ENCODE data around the gene ABCB6. TPM values are rescaled to one million over a fixed set of nuclear protein-coding genes. Genes with fewer than 3 reads are reported as not detected.
A peak's percentile ranks its signal among the peaks of the same experiment; 100 is the strongest.

Gene ABCB6
- total and polyA plus RNA-seq, 10 of the 15 experiments (the other 5 are each of a cell fraction or from before 2014, with no cell fraction given): 2.3 to 22.1 (median 13.8) TPM

DNA sequence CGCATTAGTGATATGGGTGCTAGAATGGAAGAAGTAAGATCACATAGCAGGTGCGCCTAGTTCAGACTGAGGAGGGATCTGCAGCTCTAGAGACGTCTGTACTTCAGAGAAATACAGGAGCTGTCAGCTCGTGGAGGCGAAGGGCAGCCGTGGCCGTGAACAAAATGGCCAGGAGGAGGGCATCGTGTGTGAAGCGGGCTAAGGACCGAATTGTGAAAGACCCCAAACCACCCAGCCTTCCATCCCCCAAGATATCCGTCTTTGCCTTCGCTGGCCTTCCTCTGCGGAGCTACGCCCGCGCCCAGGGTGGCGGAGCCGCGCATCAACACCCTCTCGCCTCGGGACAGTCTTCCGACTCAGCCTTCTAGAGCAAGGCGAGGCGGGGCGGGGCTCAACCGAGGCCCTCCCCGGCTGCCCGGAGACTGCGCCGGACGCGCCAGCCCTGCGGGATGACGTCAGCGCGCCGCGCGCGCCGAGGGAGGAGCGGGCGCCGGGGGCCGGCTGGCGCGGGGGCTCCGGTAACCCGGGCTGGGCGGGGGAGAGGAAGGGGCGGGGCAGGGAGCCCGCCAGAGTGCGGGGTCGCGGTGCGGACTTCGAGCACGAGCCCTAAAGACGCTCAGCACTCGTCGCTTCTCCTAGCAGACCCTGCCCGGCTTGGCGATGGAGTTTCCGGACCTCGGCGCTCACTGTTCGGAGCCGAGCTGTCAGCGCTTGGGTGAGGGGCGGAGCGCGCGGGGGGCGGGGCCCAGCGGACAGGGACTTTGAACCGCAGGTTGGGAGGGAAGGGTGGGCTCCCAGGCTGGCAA lies 12.2 kb downstream of the ABCB6 start, which contains the start of gene ZFAND2B (continued):
- TF ChIP-seq RFX5 (IDR thresholded peaks at IDR 0.05; ENCODE audit: low read depth, low read length): no peak
- peak; percentile 34; the same call in 1 of the 2 replicates for TF ChIP-seq TCF12 (IDR thresholded peaks at IDR 0.05; ENCODE audit: low read depth, low read length)
- TF ChIP-seq, protein P1, sequence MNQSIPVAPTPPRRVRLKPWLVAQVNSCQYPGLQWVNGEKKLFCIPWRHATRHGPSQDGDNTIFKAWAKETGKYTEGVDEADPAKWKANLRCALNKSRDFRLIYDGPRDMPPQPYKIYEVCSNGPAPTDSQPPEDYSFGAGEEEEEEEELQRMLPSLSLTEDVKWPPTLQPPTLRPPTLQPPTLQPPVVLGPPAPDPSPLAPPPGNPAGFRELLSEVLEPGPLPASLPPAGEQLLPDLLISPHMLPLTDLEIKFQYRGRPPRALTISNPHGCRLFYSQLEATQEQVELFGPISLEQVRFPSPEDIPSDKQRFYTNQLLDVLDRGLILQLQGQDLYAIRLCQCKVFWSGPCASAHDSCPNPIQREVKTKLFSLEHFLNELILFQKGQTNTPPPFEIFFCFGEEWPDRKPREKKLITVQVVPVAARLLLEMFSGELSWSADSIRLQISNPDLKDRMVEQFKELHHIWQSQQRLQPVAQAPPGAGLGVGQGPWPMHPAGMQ (IDR thresholded peaks at IDR 0.05; ENCODE audit: borderline replicate concordance): no peak
- TF ChIP-seq, protein P2, sequence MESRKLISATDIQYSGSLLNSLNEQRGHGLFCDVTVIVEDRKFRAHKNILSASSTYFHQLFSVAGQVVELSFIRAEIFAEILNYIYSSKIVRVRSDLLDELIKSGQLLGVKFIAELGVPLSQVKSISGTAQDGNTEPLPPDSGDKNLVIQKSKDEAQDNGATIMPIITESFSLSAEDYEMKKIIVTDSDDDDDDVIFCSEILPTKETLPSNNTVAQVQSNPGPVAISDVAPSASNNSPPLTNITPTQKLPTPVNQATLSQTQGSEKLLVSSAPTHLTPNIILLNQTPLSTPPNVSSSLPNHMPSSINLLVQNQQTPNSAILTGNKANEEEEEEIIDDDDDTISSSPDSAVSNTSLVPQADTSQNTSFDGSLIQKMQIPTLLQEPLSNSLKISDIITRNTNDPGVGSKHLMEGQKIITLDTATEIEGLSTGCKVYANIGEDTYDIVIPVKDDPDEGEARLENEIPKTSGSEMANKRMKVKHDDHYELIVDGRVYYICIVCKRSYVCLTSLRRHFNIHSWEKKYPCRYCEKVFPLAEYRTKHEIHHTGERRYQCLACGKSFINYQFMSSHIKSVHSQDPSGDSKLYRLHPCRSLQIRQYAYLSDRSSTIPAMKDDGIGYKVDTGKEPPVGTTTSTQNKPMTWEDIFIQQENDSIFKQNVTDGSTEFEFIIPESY (IDR thresholded peaks at IDR 0.05): no peak
- no peak for TF ChIP-seq IRF4 (IDR thresholded peaks at IDR 0.05; ENCODE audit: low read depth, low read length)
- TF ChIP-seq, protein P3, sequence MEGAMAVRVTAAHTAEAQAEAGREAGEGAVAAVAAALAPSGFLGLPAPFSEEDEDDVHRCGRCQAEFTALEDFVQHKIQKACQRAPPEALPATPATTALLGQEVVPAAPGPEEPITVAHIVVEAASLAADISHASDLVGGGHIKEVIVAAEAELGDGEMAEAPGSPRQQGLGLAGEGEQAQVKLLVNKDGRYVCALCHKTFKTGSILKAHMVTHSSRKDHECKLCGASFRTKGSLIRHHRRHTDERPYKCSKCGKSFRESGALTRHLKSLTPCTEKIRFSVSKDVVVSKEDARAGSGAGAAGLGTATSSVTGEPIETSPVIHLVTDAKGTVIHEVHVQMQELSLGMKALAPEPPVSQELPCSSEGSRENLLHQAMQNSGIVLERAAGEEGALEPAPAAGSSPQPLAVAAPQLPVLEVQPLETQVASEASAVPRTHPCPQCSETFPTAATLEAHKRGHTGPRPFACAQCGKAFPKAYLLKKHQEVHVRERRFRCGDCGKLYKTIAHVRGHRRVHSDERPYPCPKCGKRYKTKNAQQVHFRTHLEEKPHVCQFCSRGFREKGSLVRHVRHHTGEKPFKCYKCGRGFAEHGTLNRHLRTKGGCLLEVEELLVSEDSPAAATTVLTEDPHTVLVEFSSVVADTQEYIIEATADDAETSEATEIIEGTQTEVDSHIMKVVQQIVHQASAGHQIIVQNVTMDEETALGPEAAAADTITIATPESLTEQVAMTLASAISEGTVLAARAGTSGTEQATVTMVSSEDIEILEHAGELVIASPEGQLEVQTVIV (IDR thresholded peaks at IDR 0.05; ENCODE audit: borderline replicate concordance, partially characterized antibody): no peak
- TF ChIP-seq, protein P4, sequence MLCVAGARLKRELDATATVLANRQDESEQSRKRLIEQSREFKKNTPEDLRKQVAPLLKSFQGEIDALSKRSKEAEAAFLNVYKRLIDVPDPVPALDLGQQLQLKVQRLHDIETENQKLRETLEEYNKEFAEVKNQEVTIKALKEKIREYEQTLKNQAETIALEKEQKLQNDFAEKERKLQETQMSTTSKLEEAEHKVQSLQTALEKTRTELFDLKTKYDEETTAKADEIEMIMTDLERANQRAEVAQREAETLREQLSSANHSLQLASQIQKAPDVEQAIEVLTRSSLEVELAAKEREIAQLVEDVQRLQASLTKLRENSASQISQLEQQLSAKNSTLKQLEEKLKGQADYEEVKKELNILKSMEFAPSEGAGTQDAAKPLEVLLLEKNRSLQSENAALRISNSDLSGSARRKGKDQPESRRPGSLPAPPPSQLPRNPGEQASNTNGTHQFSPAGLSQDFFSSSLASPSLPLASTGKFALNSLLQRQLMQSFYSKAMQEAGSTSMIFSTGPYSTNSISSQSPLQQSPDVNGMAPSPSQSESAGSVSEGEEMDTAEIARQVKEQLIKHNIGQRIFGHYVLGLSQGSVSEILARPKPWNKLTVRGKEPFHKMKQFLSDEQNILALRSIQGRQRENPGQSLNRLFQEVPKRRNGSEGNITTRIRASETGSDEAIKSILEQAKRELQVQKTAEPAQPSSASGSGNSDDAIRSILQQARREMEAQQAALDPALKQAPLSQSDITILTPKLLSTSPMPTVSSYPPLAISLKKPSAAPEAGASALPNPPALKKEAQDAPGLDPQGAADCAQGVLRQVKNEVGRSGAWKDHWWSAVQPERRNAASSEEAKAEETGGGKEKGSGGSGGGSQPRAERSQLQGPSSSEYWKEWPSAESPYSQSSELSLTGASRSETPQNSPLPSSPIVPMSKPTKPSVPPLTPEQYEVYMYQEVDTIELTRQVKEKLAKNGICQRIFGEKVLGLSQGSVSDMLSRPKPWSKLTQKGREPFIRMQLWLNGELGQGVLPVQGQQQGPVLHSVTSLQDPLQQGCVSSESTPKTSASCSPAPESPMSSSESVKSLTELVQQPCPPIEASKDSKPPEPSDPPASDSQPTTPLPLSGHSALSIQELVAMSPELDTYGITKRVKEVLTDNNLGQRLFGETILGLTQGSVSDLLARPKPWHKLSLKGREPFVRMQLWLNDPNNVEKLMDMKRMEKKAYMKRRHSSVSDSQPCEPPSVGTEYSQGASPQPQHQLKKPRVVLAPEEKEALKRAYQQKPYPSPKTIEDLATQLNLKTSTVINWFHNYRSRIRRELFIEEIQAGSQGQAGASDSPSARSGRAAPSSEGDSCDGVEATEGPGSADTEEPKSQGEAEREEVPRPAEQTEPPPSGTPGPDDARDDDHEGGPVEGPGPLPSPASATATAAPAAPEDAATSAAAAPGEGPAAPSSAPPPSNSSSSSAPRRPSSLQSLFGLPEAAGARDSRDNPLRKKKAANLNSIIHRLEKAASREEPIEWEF (IDR thresholded peaks at IDR 0.05; ENCODE audit: insufficient replicate concordance, low read depth, low read length): no peak
- TF ChIP-seq, protein P5, sequence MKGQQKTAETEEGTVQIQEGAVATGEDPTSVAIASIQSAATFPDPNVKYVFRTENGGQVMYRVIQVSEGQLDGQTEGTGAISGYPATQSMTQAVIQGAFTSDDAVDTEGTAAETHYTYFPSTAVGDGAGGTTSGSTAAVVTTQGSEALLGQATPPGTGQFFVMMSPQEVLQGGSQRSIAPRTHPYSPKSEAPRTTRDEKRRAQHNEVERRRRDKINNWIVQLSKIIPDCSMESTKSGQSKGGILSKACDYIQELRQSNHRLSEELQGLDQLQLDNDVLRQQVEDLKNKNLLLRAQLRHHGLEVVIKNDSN (IDR thresholded peaks at IDR 0.05; ENCODE audit: borderline replicate concordance, extremely low read length, insufficient read depth, low read depth, low read length): no peak
- TF ChIP-seq, protein P6, sequence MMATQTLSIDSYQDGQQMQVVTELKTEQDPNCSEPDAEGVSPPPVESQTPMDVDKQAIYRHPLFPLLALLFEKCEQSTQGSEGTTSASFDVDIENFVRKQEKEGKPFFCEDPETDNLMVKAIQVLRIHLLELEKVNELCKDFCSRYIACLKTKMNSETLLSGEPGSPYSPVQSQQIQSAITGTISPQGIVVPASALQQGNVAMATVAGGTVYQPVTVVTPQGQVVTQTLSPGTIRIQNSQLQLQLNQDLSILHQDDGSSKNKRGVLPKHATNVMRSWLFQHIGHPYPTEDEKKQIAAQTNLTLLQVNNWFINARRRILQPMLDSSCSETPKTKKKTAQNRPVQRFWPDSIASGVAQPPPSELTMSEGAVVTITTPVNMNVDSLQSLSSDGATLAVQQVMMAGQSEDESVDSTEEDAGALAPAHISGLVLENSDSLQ (IDR thresholded peaks at IDR 0.05): 0 out of 2 replicates have a peak, but pooled peaks have one; percentile 39
- peak; percentile 45 for TF ChIP-seq NRF1 (conservative IDR thresholded peaks at IDR 0.05; ENCODE audit: low read depth, low read length)
- TF ChIP-seq HDAC2 (IDR thresholded peaks at IDR 0.05): no peak
- no peak; a peak in 2 of 4 replicates for TF ChIP-seq IKZF2 (IDR thresholded peaks at IDR 0.05)
- TF ChIP-seq, protein P7, sequence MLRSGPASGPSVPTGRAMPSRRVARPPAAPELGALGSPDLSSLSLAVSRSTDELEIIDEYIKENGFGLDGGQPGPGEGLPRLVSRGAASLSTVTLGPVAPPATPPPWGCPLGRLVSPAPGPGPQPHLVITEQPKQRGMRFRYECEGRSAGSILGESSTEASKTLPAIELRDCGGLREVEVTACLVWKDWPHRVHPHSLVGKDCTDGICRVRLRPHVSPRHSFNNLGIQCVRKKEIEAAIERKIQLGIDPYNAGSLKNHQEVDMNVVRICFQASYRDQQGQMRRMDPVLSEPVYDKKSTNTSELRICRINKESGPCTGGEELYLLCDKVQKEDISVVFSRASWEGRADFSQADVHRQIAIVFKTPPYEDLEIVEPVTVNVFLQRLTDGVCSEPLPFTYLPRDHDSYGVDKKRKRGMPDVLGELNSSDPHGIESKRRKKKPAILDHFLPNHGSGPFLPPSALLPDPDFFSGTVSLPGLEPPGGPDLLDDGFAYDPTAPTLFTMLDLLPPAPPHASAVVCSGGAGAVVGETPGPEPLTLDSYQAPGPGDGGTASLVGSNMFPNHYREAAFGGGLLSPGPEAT (IDR thresholded peaks at IDR 0.05; ENCODE audit: low read depth): peak; percentile 60

All from GM12878 (cell line).